Measurements from ENCODE around the gene CDON. TPM values are rescaled to one million over a fixed set of nuclear protein-coding genes. Genes with fewer than 3 reads are reported as not detected.

The CDON gene
- total RNA-seq, 6 experiments from 2014 or later = 1.3 to 2.0 (median 1.9) TPM

- peaks cover 27% of the 10 kb centered on the region for H3K27me3 Mint-ChIP-seq (ENCODE audit: insufficient read depth)
- no peak for DNase-seq
- no peaks in the 10 kb centered on the region for H3K4me1 Mint-ChIP-seq (ENCODE audit: low read depth)
- H3K36me3 Mint-ChIP-seq (ENCODE audit: low read depth) = no peaks in the 10 kb centered on the region
- no peak overlapping the region for H3K4me3 Mint-ChIP-seq
- TF ChIP-seq CTCF (IDR thresholded peaks at IDR 0.05) = no peak
- H3K9me3 Mint-ChIP-seq = no peaks in the 10 kb centered on the region
- H3K27ac Mint-ChIP-seq = no peak overlapping the region
Measured at GRCh38 chr11:125950696-125951651, 111.7 kb downstream of the CDON start.

GRCh38 chr11:125950178-125950490 is 112.5 kb downstream of the CDON start:
- Mint-ChIP-seq H3K9me3 (no peaks in the 10 kb centered on the region), H3K4me1 (ENCODE audit: low read depth) (no peaks in the 10 kb centered on the region), H3K27ac (no peak overlapping the region), H3K36me3 (ENCODE audit: low read depth) (no peaks in the 10 kb centered on the region), H3K27me3 (ENCODE audit: insufficient read depth) (peaks cover 22% of the 10 kb centered on the region), H3K4me3 (no peak overlapping the region)
- DNase-seq = no peak
- no peak for TF ChIP-seq CTCF (IDR thresholded peaks at IDR 0.05)

- Mint-ChIP-seq H3K27ac (no peak overlapping the region), H3K4me1 (ENCODE audit: low read depth) (no peaks in the 10 kb centered on the region), H3K27me3 (ENCODE audit: insufficient read depth) (peaks cover 24% of the 10 kb centered on the region), H3K4me3 (no peak overlapping the region), H3K9me3 (no peaks in the 10 kb centered on the region), H3K36me3 (ENCODE audit: low read depth) (no peaks in the 10 kb centered on the region)
- no peak for TF ChIP-seq CTCF (IDR thresholded peaks at IDR 0.05)
- DNase-seq = no peak
Measured at GRCh38 chr11:125949271-125950177, 113.1 kb downstream of the CDON start.

- H3K36me3 Mint-ChIP-seq (ENCODE audit: low read depth) = no peaks in the 10 kb centered on the region
- no peak overlapping the region for H3K27ac Mint-ChIP-seq
- H3K9me3 Mint-ChIP-seq = no peaks in the 10 kb centered on the region
- TF ChIP-seq CTCF (IDR thresholded peaks at IDR 0.05) = no peak
- no peak overlapping the region for H3K4me3 Mint-ChIP-seq
- peaks cover 29% of the 10 kb centered on the region for H3K27me3 Mint-ChIP-seq (ENCODE audit: insufficient read depth)
- no peaks in the 10 kb centered on the region for H3K4me1 Mint-ChIP-seq (ENCODE audit: low read depth)
- no peak for DNase-seq
Measured at GRCh38 chr11:125948278-125949051, 114.2 kb downstream of the CDON start.

Measured in HFFc6 (cell line).